Activated naive CD8-positive, alpha-beta T cell (primary cell): ENCODE measurements around the gene RPS6KA2.

Source experiments
- H3K27ac Mint-ChIP-seq: one replicate; pipeline ENCODE4 v1.8.0; 2021; ENCODE audit warnings: mixed read lengths
- H3K27me3 Mint-ChIP-seq: one replicate; pipeline ENCODE4 v1.8.0; 2021; ENCODE audit warnings: mixed read lengths
- H3K36me3 Mint-ChIP-seq: one replicate; pipeline ENCODE4 v1.8.0; 2021; ENCODE audit warnings: mixed read lengths
- H3K4me1 Mint-ChIP-seq: one replicate; pipeline ENCODE4 v1.8.0; 2021; ENCODE audit warnings: low read depth, mixed read lengths
- H3K4me3 Mint-ChIP-seq: one replicate; pipeline ENCODE4 v1.8.0; 2021; ENCODE audit warnings: mild to moderate bottlenecking, mixed read lengths
- H3K9me3 Mint-ChIP-seq: one replicate; pipeline ENCODE4 v1.8.0; 2021; ENCODE audit warnings: low read depth, mixed read lengths

RPS6KA2 gene

DNA sequence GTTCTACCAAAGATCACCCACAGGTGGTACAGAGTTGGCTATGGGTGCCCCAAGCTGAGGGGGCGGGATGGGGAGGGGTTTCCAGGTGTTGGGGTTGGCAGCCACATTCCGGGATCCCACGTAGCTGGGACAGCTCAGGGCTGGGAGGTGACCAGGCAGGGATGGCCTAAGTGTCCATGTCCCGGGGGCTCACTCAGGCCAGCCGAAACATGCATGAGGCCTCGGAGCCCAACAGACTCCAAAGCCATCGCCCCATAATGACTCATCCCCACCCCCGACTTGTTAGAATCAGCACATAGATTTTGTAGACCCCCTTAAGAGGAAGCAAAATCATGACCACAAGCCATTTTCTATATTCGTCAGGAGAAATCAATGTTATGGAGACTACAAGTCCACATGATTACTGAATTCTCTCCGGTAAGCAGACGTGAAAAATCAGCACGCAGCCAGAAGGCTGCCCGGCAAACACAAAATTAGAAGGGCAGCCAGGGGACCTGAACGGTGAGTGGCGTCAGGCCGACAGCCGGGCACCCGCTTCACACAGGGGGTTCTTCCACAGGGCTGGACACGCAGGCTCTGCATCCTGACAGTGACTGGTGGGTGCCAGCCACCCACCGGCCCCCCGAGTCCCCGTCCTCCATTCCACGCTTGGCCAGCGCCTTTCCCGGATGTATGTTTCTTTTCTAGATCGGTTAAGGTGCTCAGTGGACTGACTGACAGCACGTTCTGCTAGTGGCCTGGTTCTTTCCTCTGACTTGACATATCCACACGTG is 121.7 kb downstream of the RPS6KA2 start:
- no peak overlapping the region for H3K27ac Mint-ChIP-seq
- no peaks in the 10 kb centered on the region for H3K4me1 Mint-ChIP-seq
- H3K36me3 Mint-ChIP-seq = peaks cover 5% of the 10 kb centered on the region

DNA sequence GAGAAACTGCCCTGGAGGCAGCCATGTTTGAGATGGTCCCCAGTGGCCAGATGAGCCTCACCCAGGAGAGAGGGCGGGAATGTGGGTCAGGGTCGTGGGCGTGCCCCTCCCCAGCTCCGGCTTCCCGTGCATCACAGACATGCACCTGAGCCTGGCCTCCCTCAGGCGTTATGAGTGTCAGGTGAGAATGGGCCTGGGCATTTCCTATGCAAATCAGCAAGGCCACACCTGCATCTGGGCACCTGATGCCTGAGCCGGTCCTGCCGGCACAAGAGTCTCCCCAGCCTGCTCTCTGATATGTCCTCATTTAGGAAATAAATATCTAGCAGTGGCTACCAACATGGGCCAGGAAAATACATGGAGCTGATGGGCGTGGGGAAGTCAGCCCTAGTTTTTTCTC is 123.0 kb downstream of the RPS6KA2 start:
- Mint-ChIP-seq H3K4me1 (peaks cover 4% of the 10 kb centered on the region), H3K9me3 (no peaks in the 10 kb centered on the region), H3K36me3 (peaks cover 8% of the 10 kb centered on the region), H3K4me3 (no peak overlapping the region), H3K27me3 (no peaks in the 10 kb centered on the region), H3K27ac (no peak overlapping the region)

More for the DNA sequence above, 121.7 kb downstream of the RPS6KA2 start:
- H3K9me3 Mint-ChIP-seq = no peaks in the 10 kb centered on the region
- no peak overlapping the region for H3K4me3 Mint-ChIP-seq
- H3K27me3 Mint-ChIP-seq = no peaks in the 10 kb centered on the region

DNA sequence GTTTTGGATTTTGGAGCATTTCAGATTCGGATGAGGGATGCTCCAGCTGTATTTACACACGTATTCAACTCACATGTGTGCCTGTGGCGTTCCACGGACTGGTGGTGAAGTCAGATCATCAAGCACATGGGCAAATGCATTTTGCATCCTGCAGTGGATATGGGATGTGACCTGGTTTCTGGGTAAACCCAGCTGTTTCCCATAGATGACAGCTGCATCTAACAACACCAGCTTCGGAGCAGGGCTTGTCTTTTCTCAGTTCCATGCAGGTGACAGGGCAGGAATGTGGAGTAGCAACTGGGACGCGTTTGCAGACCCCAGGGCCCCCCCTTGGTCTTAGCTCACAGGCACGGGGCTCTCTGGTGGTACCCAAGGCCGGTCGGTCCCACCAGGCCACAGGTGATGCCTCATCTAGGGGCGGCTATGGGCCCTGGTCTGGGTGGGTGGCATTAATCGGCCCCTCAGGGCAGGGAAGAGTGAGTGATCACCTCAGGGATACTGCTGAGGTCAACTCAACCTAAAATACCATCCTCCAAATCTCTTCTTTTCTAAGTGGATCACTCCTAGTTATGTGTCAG is 123.8 kb downstream of the RPS6KA2 start:
- peaks cover 4% of the 10 kb centered on the region for H3K4me1 Mint-ChIP-seq
- no peak overlapping the region for H3K4me3 Mint-ChIP-seq
- no peak overlapping the region for H3K27ac Mint-ChIP-seq
- H3K27me3 Mint-ChIP-seq = no peaks in the 10 kb centered on the region
- no peaks in the 10 kb centered on the region for H3K9me3 Mint-ChIP-seq
- peaks cover 8% of the 10 kb centered on the region for H3K36me3 Mint-ChIP-seq

DNA sequence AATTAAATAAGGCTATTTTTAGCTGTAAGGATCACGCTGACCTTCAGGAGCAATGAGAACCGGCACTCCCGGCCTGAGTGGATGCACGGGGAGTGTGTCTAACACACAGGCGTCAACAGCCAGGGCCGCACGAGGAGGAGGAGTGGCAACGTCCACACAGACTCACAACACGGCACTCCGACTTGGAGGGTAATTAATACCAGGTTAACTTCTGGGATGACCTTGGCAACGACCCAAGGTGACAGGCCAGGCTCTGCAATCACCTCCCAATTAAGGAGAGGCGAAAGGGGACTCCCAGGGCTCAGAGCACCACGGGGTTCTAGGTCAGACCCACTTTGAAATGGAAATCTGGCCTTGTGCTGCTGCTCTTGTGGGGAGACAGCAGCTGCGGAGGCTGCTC is 124.6 kb downstream of the RPS6KA2 start:
- Mint-ChIP-seq H3K27me3 (no peaks in the 10 kb centered on the region), H3K36me3 (peaks cover 6% of the 10 kb centered on the region), H3K4me3 (no peak overlapping the region), H3K4me1 (peaks cover 4% of the 10 kb centered on the region), H3K9me3 (no peaks in the 10 kb centered on the region), H3K27ac (no peak overlapping the region)

DNA sequence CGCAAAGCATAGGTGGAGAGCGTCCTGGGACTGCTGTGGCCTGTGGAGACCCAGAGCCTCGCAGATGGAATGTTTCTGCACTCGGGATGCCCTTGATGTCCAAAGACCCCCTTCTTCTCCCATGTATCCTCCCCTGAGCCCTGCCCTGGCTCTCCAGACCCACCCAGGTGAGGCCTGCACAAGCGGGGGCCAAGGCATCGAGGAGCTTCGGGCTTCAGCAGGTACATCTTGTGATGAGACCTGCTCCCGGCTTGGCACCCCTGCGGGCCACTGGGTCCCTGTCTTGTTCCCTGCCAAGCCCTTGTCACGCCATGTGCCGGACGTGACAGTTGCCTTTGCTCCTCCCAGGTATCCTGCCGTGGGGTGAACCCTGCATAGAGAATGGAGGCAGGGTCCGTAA is 125.8 kb downstream of the RPS6KA2 start:
- Mint-ChIP-seq H3K27ac (no peak overlapping the region), H3K27me3 (no peaks in the 10 kb centered on the region), H3K9me3 (no peaks in the 10 kb centered on the region), H3K4me3 (no peak overlapping the region), H3K36me3 (peaks cover 6% of the 10 kb centered on the region), H3K4me1 (peaks cover 4% of the 10 kb centered on the region)

DNA sequence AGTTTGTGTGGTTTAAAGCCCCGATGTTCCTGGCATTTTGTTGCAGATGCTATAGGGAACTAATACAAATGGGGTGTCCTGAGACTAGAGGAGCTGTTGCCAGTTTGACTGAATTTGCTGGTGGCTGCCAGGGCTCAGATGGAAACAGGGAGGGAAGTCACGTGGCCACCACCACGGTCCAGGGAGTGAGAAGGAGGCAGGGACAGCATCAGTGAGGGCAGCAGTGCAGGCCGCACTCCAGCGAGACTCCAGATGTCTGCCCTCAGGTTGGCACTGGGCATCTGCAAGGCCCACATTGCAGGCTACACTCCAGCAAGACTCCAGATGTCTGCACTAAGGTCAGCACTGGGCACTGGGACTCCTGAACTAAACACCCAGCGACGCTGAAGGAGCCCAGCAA is 126.8 kb downstream of the RPS6KA2 start:
- no peaks in the 10 kb centered on the region for H3K27me3 Mint-ChIP-seq
- H3K4me3 Mint-ChIP-seq = no peak overlapping the region
- H3K27ac Mint-ChIP-seq = no peak overlapping the region
- H3K4me1 Mint-ChIP-seq = peaks cover 4% of the 10 kb centered on the region
- H3K9me3 Mint-ChIP-seq = no peaks in the 10 kb centered on the region
- H3K36me3 Mint-ChIP-seq = peaks cover 6% of the 10 kb centered on the region

DNA sequence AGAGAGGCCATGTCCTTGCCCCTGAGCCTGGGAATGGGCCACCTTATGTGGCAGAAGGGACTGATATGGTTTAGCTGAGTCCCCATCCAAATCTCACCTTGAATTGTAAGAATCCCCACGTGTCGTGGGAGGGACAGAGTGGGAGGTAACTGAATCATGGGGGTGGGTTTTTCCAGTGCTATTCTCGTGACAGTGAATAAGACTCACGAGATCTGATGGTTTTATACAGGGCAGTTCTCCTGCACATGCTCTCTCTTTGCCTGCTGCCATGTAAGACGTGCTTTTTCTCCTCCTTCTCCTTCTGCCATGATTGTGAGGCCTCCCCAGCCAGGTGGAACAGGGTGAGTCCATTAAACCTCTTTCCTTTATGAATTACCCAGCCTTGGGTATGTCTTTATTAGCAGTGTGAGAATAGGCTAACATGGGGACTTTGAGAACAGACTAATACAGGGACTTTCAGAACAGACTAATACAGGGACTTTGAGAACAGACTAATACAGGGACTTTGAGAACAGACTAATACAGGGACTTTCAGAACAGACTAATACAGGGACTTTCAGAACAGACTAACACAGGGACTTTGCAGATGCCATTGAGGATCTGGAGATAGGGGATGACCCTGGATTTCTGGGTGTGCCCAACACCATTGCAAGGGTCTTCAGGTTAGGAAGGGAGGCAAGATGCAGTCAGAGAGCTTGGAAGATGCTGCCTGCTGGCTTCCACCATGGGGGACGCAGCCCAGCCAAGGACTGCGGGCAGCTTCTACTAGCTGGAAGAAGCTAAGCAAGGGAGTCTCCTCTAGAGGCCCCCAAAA is 127.5 kb downstream of the RPS6KA2 start:
- H3K9me3 Mint-ChIP-seq = no peaks in the 10 kb centered on the region
- no peak overlapping the region for H3K4me3 Mint-ChIP-seq
- H3K36me3 Mint-ChIP-seq = peaks cover 6% of the 10 kb centered on the region
- peaks cover 8% of the 10 kb centered on the region for H3K4me1 Mint-ChIP-seq
- no peaks in the 10 kb centered on the region for H3K27me3 Mint-ChIP-seq
- H3K27ac Mint-ChIP-seq = no peak overlapping the region

DNA sequence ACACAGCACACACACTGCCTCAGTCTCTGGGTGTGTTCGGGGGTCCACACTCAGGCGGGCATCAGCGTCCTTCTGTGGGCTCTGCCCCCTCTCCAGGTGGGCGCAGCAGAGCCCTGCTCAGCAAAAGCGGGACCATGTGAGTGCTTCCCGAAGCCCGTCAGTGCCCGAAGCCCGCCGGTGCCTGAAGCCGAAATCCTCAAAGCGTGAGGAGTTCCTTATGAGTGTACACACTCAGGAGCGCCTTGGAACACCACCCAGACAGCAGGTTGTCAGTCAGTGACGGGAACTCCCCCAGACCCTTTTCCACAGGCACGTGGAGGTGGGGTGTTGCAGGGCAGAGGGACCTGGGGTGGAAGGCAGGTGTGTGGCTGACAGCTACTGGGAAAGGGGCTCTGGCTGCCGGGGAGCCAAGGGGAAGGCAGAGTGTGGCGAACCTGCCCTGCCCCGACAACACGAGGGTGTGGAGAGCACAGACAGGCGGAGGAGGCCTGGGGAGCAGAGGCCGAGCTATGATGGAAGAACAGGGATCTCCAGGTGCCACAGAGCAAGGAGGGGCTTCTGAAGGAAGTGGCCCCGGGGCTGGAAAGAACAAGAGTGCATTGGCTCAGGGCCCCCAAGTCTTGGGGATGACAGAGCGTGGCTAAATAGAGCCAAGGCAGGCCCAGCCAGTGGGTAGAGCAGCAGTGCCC is 128.2 kb downstream of the RPS6KA2 start:
- Mint-ChIP-seq H3K9me3 (no peaks in the 10 kb centered on the region), H3K4me1 (peaks cover 8% of the 10 kb centered on the region), H3K36me3 (peaks cover 6% of the 10 kb centered on the region), H3K27me3 (no peaks in the 10 kb centered on the region), H3K27ac (no peak overlapping the region), H3K4me3 (no peak overlapping the region)

DNA sequence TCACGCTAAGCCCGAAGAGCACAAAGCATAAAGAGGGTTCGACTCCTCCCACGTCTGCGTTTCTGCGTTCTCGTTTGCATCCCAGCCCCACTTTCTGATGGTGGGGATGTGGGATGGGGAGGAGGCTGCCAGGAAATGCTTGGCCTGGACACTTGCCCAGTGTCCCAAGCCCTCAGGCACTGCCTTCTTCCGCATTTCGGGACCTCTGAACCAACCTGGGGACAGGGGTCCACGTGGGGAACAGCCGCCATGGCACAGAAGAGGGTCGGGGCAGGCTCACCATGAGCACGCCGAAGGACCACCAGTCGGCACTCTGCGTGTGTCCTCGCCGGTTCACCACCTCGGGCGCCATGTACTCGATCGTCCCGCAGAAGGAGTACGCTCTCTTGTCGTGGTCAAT is 128.8 kb downstream of the RPS6KA2 start:
- Mint-ChIP-seq H3K27me3 (no peaks in the 10 kb centered on the region), H3K27ac (no peak overlapping the region), H3K4me3 (no peak overlapping the region), H3K4me1 (peaks cover 8% of the 10 kb centered on the region), H3K36me3 (peaks cover 6% of the 10 kb centered on the region), H3K9me3 (no peaks in the 10 kb centered on the region)

DNA sequence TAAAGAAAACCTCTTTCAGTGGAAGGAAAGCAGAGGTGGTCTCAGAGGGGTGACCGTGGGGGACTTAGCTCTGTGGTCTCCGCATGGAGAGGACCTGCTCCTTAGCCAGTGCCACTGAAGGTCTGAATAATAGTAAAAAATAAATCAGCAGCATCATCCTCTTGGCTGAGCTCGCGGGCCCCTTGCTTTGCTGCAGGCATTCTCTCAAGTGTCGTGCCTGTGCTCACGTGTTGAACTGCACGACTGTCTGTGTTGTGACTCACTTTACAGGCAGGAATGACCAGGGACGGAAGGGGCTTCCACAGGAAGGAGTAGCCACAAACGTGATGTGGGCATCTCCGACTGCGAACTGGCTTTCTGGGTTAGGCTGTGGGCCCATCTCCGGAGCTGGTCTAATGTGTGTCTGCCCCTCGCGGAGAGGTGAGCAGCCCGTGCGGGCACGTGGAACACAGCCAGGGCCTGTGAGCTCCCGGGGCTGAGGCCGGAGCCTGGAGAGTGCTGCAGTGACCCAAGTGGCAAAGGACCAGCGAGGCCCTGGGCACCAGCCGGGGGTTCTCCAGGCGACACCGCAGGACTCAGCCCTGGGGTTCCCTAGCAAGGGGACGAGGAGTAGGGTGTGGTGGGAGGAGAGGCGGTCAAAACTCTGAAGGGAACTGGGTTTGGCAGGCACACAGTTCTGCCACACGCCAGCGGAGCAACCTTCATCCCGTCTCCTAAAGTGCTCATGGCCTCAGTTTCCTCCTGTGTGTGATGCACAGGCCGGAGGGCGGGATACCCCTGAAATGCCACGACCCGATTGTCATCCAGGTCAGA is 129.8 kb downstream of the RPS6KA2 start:
- Mint-ChIP-seq H3K27me3 (no peaks in the 10 kb centered on the region), H3K4me3 (no peak overlapping the region), H3K4me1 (peaks cover 8% of the 10 kb centered on the region), H3K9me3 (no peaks in the 10 kb centered on the region), H3K36me3 (peaks cover 6% of the 10 kb centered on the region), H3K27ac (no peak overlapping the region)

DNA sequence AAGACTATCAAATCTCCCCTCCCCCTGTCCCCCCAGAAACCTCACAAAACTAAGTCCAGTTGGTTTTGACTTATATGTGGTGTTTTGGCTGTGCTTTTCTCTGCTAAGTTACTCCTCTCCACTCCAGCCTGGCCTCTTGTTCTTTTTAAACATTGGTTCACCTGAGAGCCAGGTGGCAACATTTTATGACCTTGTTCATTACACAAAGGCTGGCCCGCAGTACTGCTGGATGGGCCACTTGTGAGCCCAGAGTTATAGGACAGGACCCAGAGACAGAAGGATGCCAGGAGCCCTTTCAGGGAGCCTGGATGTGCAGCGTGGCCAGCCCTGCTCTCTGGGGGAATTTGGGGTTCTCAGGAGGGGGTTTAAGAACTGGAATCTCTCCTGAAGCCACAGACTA is 130.6 kb downstream of the RPS6KA2 start:
- H3K36me3 Mint-ChIP-seq = peaks cover 7% of the 10 kb centered on the region
- no peak overlapping the region for H3K4me3 Mint-ChIP-seq
- no peak overlapping the region for H3K27ac Mint-ChIP-seq
- H3K27me3 Mint-ChIP-seq = no peaks in the 10 kb centered on the region
- H3K9me3 Mint-ChIP-seq = no peaks in the 10 kb centered on the region
- peaks cover 8% of the 10 kb centered on the region for H3K4me1 Mint-ChIP-seq

DNA sequence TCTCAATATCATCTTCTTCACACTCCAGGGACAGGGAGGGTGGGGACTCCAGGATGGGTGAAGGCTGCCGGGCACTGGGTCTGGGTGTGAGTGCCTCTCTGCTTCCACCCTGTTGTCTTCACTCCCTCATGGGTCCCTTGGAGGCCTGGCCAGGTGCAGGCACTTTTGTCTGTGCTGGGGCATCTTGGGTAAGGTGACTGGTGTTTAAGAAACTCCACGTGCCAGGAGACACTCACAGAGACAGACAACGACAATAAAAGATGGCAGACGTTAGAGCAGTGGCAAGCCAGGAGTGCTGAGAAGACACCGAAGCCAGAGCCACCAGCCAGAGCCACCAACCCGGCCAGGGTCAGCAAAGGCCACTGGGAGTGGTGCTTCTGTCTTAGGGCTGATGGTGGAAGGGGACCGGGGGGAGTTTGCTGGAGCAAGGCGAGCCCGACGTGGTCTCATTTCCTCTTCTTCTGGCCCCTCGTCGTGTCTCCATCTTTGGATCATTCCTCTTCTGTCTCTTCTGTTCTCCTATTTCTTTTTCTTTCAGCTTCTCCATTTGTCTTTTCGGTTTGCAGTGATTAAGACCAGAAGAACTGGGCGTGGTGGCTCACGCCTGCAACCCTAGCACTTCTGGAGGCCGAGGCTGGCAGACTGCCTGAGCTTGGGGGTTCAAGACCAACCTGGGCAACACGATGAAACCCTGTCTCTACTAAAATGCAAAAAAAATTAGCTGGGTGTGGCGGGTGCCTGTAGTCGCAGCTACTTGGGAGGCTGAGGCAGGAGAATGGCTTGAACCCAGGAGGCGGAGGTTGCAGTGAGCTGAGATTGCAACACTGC is 131.3 kb downstream of the RPS6KA2 start:
- H3K27ac Mint-ChIP-seq = no peak overlapping the region
- H3K9me3 Mint-ChIP-seq = no peaks in the 10 kb centered on the region
- H3K4me3 Mint-ChIP-seq = no peak overlapping the region
- H3K4me1 Mint-ChIP-seq = peaks cover 8% of the 10 kb centered on the region
- no peaks in the 10 kb centered on the region for H3K27me3 Mint-ChIP-seq
- H3K36me3 Mint-ChIP-seq = peaks cover 8% of the 10 kb centered on the region

DNA sequence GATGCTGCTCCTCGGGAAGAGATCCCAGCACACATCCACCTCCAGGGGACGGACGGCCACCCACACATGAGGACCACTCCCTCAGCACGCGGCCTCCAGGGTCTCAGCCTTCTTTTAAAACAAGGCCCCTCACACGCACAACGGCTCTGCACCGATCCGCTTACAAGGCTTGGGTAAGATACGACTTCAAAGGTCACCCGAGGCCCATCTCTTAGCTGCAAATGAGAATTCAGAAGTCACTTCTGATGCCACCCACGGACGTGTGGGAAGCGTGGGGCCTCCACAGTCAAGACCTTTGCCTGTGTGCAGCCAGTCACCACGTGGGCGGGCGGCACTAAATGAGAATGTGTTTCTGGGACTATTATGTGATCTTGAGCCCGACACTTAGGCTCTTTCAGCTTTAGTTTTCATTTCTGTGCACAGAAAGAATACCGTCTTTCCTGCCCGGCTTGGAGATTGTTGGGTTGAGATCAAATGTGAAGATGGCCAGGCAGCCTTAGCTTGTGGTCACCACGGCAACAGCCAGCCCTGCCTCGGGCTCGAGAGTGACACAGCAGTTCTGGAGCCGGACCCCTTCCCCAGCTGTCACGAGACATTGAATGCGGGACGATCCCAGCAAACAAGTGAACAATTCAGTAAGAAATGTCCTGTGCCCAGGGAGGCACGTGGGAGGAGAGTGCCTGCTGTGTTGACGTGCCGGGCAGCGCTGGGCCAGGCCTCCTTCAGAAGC is 132.1 kb downstream of the RPS6KA2 start:
- H3K27ac Mint-ChIP-seq = peak overlapping the region; percentile 3
- H3K9me3 Mint-ChIP-seq = no peaks in the 10 kb centered on the region
- peaks cover 10% of the 10 kb centered on the region for H3K4me1 Mint-ChIP-seq
- no peak overlapping the region for H3K4me3 Mint-ChIP-seq
- peaks cover 10% of the 10 kb centered on the region for H3K36me3 Mint-ChIP-seq
- H3K27me3 Mint-ChIP-seq = no peaks in the 10 kb centered on the region
